ENCODE results near the gene ABCC3.

ABCC3 gene

GRCh38 chr17:50665838-50666237, 31.2 kb downstream of the ABCC3 start:
- Histone ChIP-seq H3K9ac (ENCODE audit: low read depth, low read length) (no peak overlapping the region), H3K36me3 (ENCODE audit: insufficient read depth, low read depth, low read length) (no peaks in the 10 kb centered on the region), H3K4me3 (ENCODE audit: low read length) (no peak overlapping the region), H3K4me1 (ENCODE audit: insufficient read depth, low read length) (peaks cover 11% of the 10 kb centered on the region), H3K27me3 (ENCODE audit: insufficient read depth, low read length) (no peaks in the 10 kb centered on the region), H3K27ac (ENCODE audit: low read length) (no peak overlapping the region), H3K9me3 (ENCODE audit: insufficient read depth, low read depth, low read length) (no peaks in the 10 kb centered on the region)

- Histone ChIP-seq H3K27me3 (ENCODE audit: insufficient read depth, low read length) (no peaks in the 10 kb centered on the region), H3K36me3 (ENCODE audit: insufficient read depth, low read depth, low read length) (no peaks in the 10 kb centered on the region), H3K4me3 (ENCODE audit: low read length) (no peak overlapping the region), H3K9me3 (ENCODE audit: insufficient read depth, low read depth, low read length) (no peaks in the 10 kb centered on the region), H3K4me1 (ENCODE audit: insufficient read depth, low read length) (peaks cover 11% of the 10 kb centered on the region), H3K27ac (ENCODE audit: low read length) (no peak overlapping the region), H3K9ac (ENCODE audit: low read depth, low read length) (no peak overlapping the region)
These were observed 31.6 kb downstream of the ABCC3 start for GRCh38 chr17:50666316-50666715.

- Histone ChIP-seq H3K36me3 (ENCODE audit: insufficient read depth, low read depth, low read length) (no peaks in the 10 kb centered on the region), H3K9ac (ENCODE audit: low read depth, low read length) (no peak overlapping the region), H3K9me3 (ENCODE audit: insufficient read depth, low read depth, low read length) (no peaks in the 10 kb centered on the region), H3K4me1 (ENCODE audit: insufficient read depth, low read length) (0 out of 2 replicates have a peak, but pooled peaks cover 5% of the 10 kb centered on the region), H3K27me3 (ENCODE audit: insufficient read depth, low read length) (no peaks in the 10 kb centered on the region), H3K27ac (ENCODE audit: low read length) (no peak overlapping the region), H3K4me3 (ENCODE audit: low read length) (no peak overlapping the region)
These were observed 32.8 kb downstream of the ABCC3 start for GRCh38 chr17:50667259-50668024.

- H3K9ac ChIP-seq (ENCODE audit: low read depth, low read length): no peak overlapping the region
- H3K4me1 ChIP-seq (ENCODE audit: insufficient read depth, low read length): 0 out of 2 replicates have a peak, but pooled peaks cover 5% of the 10 kb centered on the region
- no peak overlapping the region for H3K4me3 ChIP-seq (ENCODE audit: low read length)
- no peaks in the 10 kb centered on the region for H3K36me3 ChIP-seq (ENCODE audit: insufficient read depth, low read depth, low read length)
- no peaks in the 10 kb centered on the region for H3K27me3 ChIP-seq (ENCODE audit: insufficient read depth, low read length)
- no peaks in the 10 kb centered on the region for H3K9me3 ChIP-seq (ENCODE audit: insufficient read depth, low read depth, low read length)
- H3K27ac ChIP-seq (ENCODE audit: low read length): no peak overlapping the region
These were observed 33.5 kb downstream of the ABCC3 start for GRCh38 chr17:50668025-50668837.

- H3K27me3 ChIP-seq (ENCODE audit: insufficient read depth, low read length): no peaks in the 10 kb centered on the region
- H3K9ac ChIP-seq (ENCODE audit: low read depth, low read length): no peak overlapping the region
- no peak overlapping the region for H3K27ac ChIP-seq (ENCODE audit: low read length)
- no peaks in the 10 kb centered on the region for H3K9me3 ChIP-seq (ENCODE audit: insufficient read depth, low read depth, low read length)
- 0 out of 2 replicates have a peak, but pooled peaks cover 5% of the 10 kb centered on the region for H3K4me1 ChIP-seq (ENCODE audit: insufficient read depth, low read length)
- no peaks in the 10 kb centered on the region for H3K36me3 ChIP-seq (ENCODE audit: insufficient read depth, low read depth, low read length)
- H3K4me3 ChIP-seq (ENCODE audit: low read length): no peak overlapping the region
These were observed 34.3 kb downstream of the ABCC3 start for GRCh38 chr17:50668838-50669581.

- H3K4me3 ChIP-seq (ENCODE audit: low read length): no peak overlapping the region
- no peaks in the 10 kb centered on the region for H3K9me3 ChIP-seq (ENCODE audit: insufficient read depth, low read depth, low read length)
- no peak overlapping the region for H3K9ac ChIP-seq (ENCODE audit: low read depth, low read length)
- no peaks in the 10 kb centered on the region for H3K36me3 ChIP-seq (ENCODE audit: insufficient read depth, low read depth, low read length)
- 0 out of 2 replicates have a peak, but pooled peaks cover 5% of the 10 kb centered on the region for H3K4me1 ChIP-seq (ENCODE audit: insufficient read depth, low read length)
- no peak overlapping the region for H3K27ac ChIP-seq (ENCODE audit: low read length)
- H3K27me3 ChIP-seq (ENCODE audit: insufficient read depth, low read length): no peaks in the 10 kb centered on the region
These were observed 37.4 kb downstream of the ABCC3 start for GRCh38 chr17:50672071-50672470.

- 0 out of 2 replicates have a peak, but pooled peaks cover 5% of the 10 kb centered on the region for H3K4me1 ChIP-seq (ENCODE audit: insufficient read depth, low read length)
- no peaks in the 10 kb centered on the region for H3K27me3 ChIP-seq (ENCODE audit: insufficient read depth, low read length)
- H3K36me3 ChIP-seq (ENCODE audit: insufficient read depth, low read depth, low read length): no peaks in the 10 kb centered on the region
- H3K4me3 ChIP-seq (ENCODE audit: low read length): no peak overlapping the region
- H3K27ac ChIP-seq (ENCODE audit: low read length): no peak overlapping the region
- no peak overlapping the region for H3K9ac ChIP-seq (ENCODE audit: low read depth, low read length)
- no peaks in the 10 kb centered on the region for H3K9me3 ChIP-seq (ENCODE audit: insufficient read depth, low read depth, low read length)
These were observed 38.3 kb downstream of the ABCC3 start for GRCh38 chr17:50672831-50673551.

- no peaks in the 10 kb centered on the region for H3K4me1 ChIP-seq (ENCODE audit: insufficient read depth, low read length)
- H3K27ac ChIP-seq (ENCODE audit: low read length): no peak overlapping the region
- H3K27me3 ChIP-seq (ENCODE audit: insufficient read depth, low read length): no peaks in the 10 kb centered on the region
- H3K36me3 ChIP-seq (ENCODE audit: insufficient read depth, low read depth, low read length): no peaks in the 10 kb centered on the region
- H3K9me3 ChIP-seq (ENCODE audit: insufficient read depth, low read depth, low read length): no peaks in the 10 kb centered on the region
- no peak overlapping the region for H3K9ac ChIP-seq (ENCODE audit: low read depth, low read length)
- no peak overlapping the region for H3K4me3 ChIP-seq (ENCODE audit: low read length)
These were observed 40.5 kb downstream of the ABCC3 start for GRCh38 chr17:50675190-50675589.

- Histone ChIP-seq H3K4me1 (ENCODE audit: insufficient read depth, low read length) (no peaks in the 10 kb centered on the region), H3K9me3 (ENCODE audit: insufficient read depth, low read depth, low read length) (no peaks in the 10 kb centered on the region), H3K36me3 (ENCODE audit: insufficient read depth, low read depth, low read length) (no peaks in the 10 kb centered on the region), H3K9ac (ENCODE audit: low read depth, low read length) (no peak overlapping the region), H3K27ac (ENCODE audit: low read length) (no peak overlapping the region), H3K4me3 (ENCODE audit: low read length) (no peak overlapping the region), H3K27me3 (ENCODE audit: insufficient read depth, low read length) (no peaks in the 10 kb centered on the region)
These were observed 40.9 kb downstream of the ABCC3 start for GRCh38 chr17:50675627-50676026.

GRCh38 chr17:50676065-50676975, 41.6 kb downstream of the ABCC3 start:
- Histone ChIP-seq H3K9me3 (ENCODE audit: insufficient read depth, low read depth, low read length) (no peaks in the 10 kb centered on the region), H3K27me3 (ENCODE audit: insufficient read depth, low read length) (no peaks in the 10 kb centered on the region), H3K4me3 (ENCODE audit: low read length) (no peak overlapping the region), H3K27ac (ENCODE audit: low read length) (no peak overlapping the region), H3K4me1 (ENCODE audit: insufficient read depth, low read length) (no peaks in the 10 kb centered on the region), H3K36me3 (ENCODE audit: insufficient read depth, low read depth, low read length) (no peaks in the 10 kb centered on the region), H3K9ac (ENCODE audit: low read depth, low read length) (no peak overlapping the region)
